ENCODE measurements around the gene SECISBP2. TPM values are rescaled to one million over a fixed set of nuclear protein-coding genes. Genes with fewer than 3 reads are reported as not detected.

SECISBP2 gene
- total and polyA plus RNA-seq, 4 donors = 26.6 to 112 (median 43.0) TPM

DNA sequence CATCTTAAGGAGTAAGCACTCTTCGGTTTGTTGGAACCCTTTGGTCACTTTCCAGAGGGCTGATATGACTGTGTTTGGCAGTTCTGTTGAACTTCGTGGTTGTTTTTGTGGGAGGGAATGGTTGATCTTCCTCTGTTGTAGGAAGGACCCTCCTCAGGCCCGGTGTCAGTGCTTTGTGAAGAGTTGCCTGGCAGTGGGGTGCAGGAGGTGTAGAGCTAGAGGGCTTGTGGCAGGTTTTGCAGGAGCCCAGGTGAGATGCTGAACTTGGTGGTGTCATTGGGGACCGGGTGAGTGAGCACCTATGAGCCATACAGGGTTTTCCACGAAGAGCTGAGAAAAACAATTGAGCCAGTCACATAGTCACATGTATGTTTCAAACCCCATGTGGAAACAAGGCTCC, 27.2 kb downstream of the SECISBP2 start:
- Histone ChIP-seq H3K27ac (ENCODE audit: low read depth in 1 of 2, low read length in 1 of 2) (no peak overlapping the region), H3K4me1 (ENCODE audit: control insufficient read depth in 5 of 5, insufficient read depth in 5 of 5, low read length in 5 of 5) (no peaks in the 10 kb centered on the region), H3K27me3 (ENCODE audit: control insufficient read depth in 3 of 3, insufficient read depth in 3 of 3, low read length in 2 of 3) (no peaks in the 10 kb centered on the region), H3K9me3 (ENCODE audit: control insufficient read depth in 4 of 4, insufficient read depth in 3 of 4, low read length in 3 of 4) (no peaks in the 10 kb centered on the region), H3K9ac (ENCODE audit: insufficient read depth in 1 of 2, low read length in 2 of 2) (no peak overlapping the region), H3K36me3 (ENCODE audit: control insufficient read depth in 4 of 4, insufficient read depth in 4 of 4, low read length in 4 of 4) (peaks cover 28 to 64% (median 49%) of the 10 kb centered on the region in 4 donors), H3K4me3 (no peak overlapping the region)
- no peak for DNase-seq
- WGBS, 2 donors = 93 to 95% methylated on average over 5 of the region's 5 CpGs
- no peak for TF ChIP-seq CTCF (IDR thresholded peaks at IDR 0.05; ENCODE audit: control extremely low read depth, extremely low read depth)
- no peak for ATAC-seq (ENCODE audit: insufficient read depth, low FRiP score)

GRCh38 chr9:89346696-89347095, 28.4 kb downstream of the SECISBP2 start:
- ATAC-seq (ENCODE audit: insufficient read depth, low FRiP score) (no peak), DNase-seq (no peak)
- Histone ChIP-seq H3K9me3 (ENCODE audit: control insufficient read depth in 4 of 4, insufficient read depth in 3 of 4, low read length in 3 of 4) (no peaks in the 10 kb centered on the region), H3K27me3 (ENCODE audit: control insufficient read depth in 3 of 3, insufficient read depth in 3 of 3, low read length in 2 of 3) (no peaks in the 10 kb centered on the region), H3K4me3 (no peak overlapping the region), H3K9ac (ENCODE audit: insufficient read depth in 1 of 2, low read length in 2 of 2) (no peak overlapping the region), H3K36me3 (ENCODE audit: control insufficient read depth in 4 of 4, insufficient read depth in 4 of 4, low read length in 4 of 4) (peaks cover 33 to 66% (median 57%) of the 10 kb centered on the region in 4 donors), H3K27ac (ENCODE audit: low read depth in 1 of 2, low read length in 1 of 2) (no peak overlapping the region), H3K4me1 (ENCODE audit: control insufficient read depth in 5 of 5, insufficient read depth in 5 of 5, low read length in 5 of 5) (no peaks in the 10 kb centered on the region)
- 88 to 91% methylated on average over 9 of the region's 9 CpGs for WGBS, 2 donors
- TF ChIP-seq CTCF (IDR thresholded peaks at IDR 0.05; ENCODE audit: control extremely low read depth, extremely low read depth) = no peak

DNA sequence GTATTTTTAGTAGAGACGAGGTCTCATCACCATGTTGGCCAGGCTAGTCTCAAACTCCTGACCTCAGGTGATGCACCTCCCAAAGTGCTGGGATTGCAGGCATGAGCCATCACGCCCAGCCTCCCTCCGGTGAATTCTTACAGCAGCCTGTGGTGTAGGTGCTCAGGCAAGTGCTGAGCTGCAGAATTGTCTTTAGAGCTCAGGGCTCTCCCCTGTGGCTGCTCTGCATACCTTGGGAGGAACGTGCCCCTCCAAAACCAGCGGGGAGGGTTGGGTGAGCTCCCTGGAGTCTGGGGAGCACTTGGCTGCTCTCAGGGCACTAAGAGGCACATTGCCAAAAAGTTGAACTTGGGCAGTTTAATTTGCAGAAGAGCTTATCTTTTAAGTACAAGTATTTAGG, 29.4 kb downstream of the SECISBP2 start:
- TF ChIP-seq CTCF (IDR thresholded peaks at IDR 0.05; ENCODE audit: control extremely low read depth, extremely low read depth) = no peak
- DNase-seq (no peak), ATAC-seq (ENCODE audit: insufficient read depth, low FRiP score) (no peak)
- WGBS, 2 donors = 93% methylated on average over 5 of the region's 5 CpGs
- Histone ChIP-seq H3K36me3 (ENCODE audit: control insufficient read depth in 4 of 4, insufficient read depth in 4 of 4, low read length in 4 of 4) (peaks cover 30 to 66% (median 62%) of the 10 kb centered on the region in 4 donors), H3K27ac (ENCODE audit: low read depth in 1 of 2, low read length in 1 of 2) (no peak overlapping the region), H3K9ac (ENCODE audit: insufficient read depth in 1 of 2, low read length in 2 of 2) (no peak overlapping the region), H3K9me3 (ENCODE audit: control insufficient read depth in 4 of 4, insufficient read depth in 3 of 4, low read length in 3 of 4) (no peaks in the 10 kb centered on the region), H3K27me3 (ENCODE audit: control insufficient read depth in 3 of 3, insufficient read depth in 3 of 3, low read length in 2 of 3) (no peaks in the 10 kb centered on the region), H3K4me1 (ENCODE audit: control insufficient read depth in 5 of 5, insufficient read depth in 5 of 5, low read length in 5 of 5) (no peaks in the 10 kb centered on the region), H3K4me3 (no peak overlapping the region)

DNA sequence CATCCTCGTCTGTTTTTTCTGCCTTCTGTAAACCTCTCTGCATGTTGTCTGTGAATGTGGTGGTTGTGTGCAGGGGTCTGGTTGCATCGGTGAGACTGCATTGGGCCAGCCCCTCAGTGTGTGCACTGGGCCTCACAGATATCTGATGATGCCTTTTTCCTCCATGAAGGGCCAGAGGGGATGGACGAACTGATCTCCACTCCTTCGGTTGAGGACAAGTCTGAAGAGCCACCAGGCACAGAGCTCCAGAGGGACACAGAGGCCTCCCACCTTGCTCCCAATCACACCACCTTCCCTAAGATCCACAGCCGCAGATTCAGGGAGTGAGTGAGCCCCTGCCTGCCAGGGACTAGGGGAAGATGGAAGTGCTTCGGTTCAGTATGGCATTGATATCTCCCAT, 31.3 kb downstream of the SECISBP2 start:
- WGBS, 2 donors = 95 to 98% methylated on average over 6 of the region's 6 CpGs
- peaks cover 30 to 74% (median 66%) of the 10 kb centered on the region in 4 donors for H3K36me3 ChIP-seq (ENCODE audit: control insufficient read depth in 4 of 4, insufficient read depth in 4 of 4, low read length in 4 of 4)

More for the DNA sequence above, 31.3 kb downstream of the SECISBP2 start:
- no peak overlapping the region for H3K27ac ChIP-seq (ENCODE audit: low read depth in 1 of 2, low read length in 1 of 2)
- no peaks in the 10 kb centered on the region for H3K27me3 ChIP-seq (ENCODE audit: control insufficient read depth in 3 of 3, insufficient read depth in 3 of 3, low read length in 2 of 3)
- no peak for TF ChIP-seq CTCF (IDR thresholded peaks at IDR 0.05; ENCODE audit: control extremely low read depth, extremely low read depth)
- H3K4me3 ChIP-seq = no peak overlapping the region
- ATAC-seq (ENCODE audit: insufficient read depth, low FRiP score) (no peak), DNase-seq (no peak)
- no peaks in the 10 kb centered on the region for H3K9me3 ChIP-seq (ENCODE audit: control insufficient read depth in 4 of 4, insufficient read depth in 3 of 4, low read length in 3 of 4)
- H3K4me1 ChIP-seq (ENCODE audit: control insufficient read depth in 5 of 5, insufficient read depth in 5 of 5, low read length in 5 of 5) = peaks cover 0 to 3% (median 0%) of the 10 kb centered on the region in 5 donors
- H3K9ac ChIP-seq (ENCODE audit: insufficient read depth in 1 of 2, low read length in 2 of 2) = no peak overlapping the region

All from lung (tissue), 12 donors.